Measurements from ENCODE around the gene STK26.

GRCh38 chrX:131979116-131979515 is 44.0 kb upstream of the STK26 start:
- TF ChIP-seq, protein P1, sequence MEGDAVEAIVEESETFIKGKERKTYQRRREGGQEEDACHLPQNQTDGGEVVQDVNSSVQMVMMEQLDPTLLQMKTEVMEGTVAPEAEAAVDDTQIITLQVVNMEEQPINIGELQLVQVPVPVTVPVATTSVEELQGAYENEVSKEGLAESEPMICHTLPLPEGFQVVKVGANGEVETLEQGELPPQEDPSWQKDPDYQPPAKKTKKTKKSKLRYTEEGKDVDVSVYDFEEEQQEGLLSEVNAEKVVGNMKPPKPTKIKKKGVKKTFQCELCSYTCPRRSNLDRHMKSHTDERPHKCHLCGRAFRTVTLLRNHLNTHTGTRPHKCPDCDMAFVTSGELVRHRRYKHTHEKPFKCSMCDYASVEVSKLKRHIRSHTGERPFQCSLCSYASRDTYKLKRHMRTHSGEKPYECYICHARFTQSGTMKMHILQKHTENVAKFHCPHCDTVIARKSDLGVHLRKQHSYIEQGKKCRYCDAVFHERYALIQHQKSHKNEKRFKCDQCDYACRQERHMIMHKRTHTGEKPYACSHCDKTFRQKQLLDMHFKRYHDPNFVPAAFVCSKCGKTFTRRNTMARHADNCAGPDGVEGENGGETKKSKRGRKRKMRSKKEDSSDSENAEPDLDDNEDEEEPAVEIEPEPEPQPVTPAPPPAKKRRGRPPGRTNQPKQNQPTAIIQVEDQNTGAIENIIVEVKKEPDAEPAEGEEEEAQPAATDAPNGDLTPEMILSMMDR (IDR thresholded peaks at IDR 0.05): no peak
- TF ChIP-seq POLR2A (IDR thresholded peaks at IDR 0.05; ENCODE audit: low read depth): no peak
- TF ChIP-seq POLR2AphosphoS5 (IDR thresholded peaks at IDR 0.05): no peak

All from esophagus muscularis mucosa (tissue), 3 donors.